Measurements from ENCODE around the gene NECTIN2. TPM values are rescaled to one million over a fixed set of nuclear protein-coding genes. Genes with fewer than 3 reads are reported as not detected.
"Not testable (repeated sequence)": the region's sequence is repeated elsewhere in the genome, so short reads cannot be mapped to it uniquely, and the experiment has no call there.

NECTIN2 gene
- polyA plus RNA-seq, 3 donors, result 150 to 169 (median 157) TPM

DNA sequence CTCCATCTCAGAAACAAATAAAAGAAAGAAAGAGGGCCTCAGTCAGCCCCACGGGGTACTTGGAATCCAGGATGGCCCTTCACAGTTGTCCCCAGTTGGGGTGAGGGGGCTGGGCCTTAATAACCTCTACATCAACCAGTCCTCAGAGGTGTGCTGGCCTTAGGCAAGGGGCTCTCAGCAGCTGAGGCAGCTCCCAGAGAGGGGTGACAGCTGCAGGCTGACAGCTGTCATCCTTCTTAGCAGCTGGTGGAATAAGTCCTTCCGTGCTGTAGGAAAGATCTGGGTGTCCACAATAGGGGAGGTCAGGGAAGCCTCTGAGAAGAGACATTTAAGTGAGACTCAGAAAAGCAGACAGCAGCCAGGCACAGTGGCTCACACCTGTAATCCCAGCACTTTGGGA, 29.8 kb upstream of the NECTIN2 start:
- DNase-seq (ENCODE audit: low read depth in 3 of 3, low spot score in 2 of 3), result no peak

DNA sequence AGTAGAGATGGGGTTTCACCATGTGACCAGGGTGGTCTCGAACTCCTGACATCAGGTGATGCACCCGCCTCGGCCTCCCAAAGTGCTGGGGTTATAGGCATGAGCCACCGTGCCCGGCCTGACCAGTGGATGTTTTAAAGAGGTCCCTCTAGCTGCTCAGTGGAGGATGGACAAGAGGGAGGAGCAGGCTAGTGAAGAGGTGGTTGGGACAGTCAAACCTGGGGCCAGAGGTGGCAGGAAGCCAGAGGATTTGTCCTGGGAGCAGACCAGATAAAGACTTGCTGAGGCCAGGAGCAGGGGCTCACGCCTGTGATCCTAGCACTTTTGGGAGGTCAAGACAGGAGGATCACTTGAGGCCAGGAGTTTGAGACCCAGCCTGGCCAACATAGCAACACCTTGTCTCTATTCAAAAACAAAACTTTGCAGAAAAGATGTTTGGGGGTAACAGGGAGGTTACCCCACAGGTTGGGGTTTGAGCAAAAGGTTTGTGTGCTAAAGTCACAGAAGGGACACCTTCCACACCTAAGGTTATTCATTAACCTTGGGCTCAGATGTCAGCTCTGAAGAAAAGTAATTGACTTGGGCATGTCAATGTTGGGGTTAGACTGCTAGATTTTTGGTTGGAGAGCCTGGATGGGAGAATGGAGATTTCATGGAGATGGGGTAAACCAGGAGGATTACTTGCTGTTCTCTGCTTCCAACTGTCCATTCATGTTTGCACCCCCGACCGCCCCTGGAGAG, 28.2 kb upstream of the NECTIN2 start:
- DNase-seq (ENCODE audit: low read depth in 3 of 3, low spot score in 2 of 3), result no peak

DNA sequence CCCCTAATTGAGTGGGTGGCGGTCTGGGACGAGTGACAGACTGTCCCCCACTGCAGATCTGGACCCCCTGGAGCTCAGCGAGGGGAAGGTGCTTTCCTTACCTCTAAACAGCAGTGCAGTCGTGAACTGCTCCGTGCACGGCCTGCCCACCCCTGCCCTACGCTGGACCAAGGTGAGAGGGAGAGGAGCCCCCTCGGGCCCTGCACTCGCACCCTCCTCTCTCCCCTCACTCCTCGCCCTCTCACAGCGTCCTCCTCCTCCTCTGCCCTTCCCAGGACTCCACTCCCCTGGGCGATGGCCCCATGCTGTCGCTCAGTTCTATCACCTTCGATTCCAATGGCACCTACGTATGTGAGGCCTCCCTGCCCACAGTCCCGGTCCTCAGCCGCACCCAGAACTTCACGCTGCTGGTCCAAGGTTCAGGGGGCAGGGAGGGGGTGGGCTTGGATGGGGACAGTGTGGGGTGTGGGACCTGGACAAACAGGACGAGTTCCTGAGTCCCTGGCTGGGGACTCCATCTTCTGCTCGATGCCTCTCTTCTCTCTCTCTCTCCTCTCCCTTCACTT, 27.5 kb upstream of the NECTIN2 start:
- no peak for DNase-seq (ENCODE audit: low read depth in 3 of 3, low spot score in 2 of 3)

DNA sequence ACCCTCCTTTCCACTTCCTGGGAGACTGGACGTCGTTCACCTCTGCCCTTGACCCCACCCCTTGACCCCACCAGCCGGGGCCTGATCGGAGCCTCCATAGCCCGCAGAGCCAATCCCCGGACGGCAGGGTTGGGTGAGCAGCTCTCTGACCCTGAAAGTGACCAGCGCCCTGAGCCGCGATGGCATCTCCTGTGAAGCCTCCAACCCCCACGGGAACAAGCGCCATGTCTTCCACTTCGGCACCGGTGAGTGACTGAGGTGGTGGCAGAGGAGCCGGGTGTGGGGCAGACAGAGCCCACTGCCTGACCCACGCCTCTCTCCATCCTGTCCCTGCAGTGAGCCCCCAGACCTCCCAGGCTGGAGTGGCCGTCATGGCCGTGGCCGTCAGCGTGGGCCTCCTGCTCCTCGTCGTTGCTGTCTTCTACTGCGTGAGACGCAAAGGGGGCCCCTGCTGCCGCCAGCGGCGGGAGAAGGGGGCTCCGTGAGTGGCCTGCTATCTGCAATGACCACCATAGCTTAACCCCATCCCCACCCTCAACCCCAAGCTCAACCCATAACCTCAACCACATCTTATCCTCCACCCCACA, 26.8 kb upstream of the NECTIN2 start:
- DNase-seq (ENCODE audit: low read depth in 3 of 3, low spot score in 2 of 3), result no peak

DNA sequence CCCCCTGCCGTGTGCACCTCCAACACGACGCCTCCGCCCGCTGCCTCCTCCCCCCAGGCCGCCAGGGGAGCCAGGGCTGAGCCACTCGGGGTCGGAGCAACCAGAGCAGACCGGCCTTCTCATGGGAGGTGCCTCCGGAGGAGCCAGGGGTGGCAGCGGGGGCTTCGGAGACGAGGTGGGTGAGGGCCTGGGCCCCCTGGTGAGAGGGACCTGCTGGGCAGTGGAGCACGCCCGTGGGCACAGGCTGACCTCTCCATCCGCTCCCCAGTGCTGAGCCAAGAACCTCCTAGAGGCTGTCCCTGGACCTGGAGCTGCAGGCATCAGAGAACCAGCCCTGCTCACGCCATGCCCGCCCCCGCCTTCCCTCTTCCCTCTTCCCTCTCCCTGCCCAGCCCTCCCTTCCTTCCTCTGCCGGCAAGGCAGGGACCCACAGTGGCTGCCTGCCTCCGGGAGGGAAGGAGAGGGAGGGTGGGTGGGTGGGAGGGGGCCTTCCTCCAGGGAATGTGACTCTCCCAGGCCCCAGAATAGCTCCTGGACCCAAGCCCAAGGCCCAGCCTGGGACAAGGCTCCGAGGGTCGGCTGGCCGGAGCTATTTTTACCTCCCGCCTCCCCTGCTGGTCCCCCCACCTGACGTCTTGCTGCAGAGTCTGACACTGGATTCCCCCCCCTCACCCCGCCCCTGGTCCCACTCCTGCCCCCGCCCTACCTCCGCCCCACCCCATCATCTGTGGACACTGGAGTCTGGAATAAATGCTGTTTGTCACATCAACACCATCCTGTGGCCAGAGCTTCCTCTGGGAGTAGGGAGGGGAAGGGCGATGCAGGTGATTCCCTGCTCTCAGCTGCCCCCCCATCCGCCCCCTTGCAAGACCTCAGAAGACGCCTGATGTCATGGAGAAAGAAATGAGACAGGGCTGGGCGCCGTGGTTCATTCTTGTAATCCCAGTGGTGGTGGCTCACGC, 25.2 kb upstream of the NECTIN2 start:
- no peak for DNase-seq (ENCODE audit: low read depth in 3 of 3, low spot score in 2 of 3)

DNA sequence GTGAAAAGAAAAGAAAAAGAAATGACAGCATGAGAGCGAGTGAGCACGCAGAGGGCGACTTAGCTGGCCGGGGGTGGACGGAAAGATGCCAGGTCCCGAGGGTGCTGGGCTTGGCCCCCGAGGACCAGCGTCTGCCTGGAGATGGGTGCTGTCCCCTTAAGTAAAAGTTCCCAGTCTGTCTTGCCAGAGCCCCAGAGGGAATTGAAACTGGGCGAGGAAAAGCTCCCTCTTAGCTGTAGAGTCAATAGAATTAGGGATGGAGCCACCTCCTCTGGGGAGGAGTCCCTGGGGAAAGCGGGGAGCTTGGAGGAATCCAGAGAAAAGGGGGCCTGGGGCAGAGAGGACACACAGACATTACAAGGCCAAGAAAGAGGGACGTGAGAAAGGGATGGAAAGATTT, 23.9 kb upstream of the NECTIN2 start:
- DNase-seq (ENCODE audit: low read depth in 3 of 3, low spot score in 2 of 3), result no peak

DNA sequence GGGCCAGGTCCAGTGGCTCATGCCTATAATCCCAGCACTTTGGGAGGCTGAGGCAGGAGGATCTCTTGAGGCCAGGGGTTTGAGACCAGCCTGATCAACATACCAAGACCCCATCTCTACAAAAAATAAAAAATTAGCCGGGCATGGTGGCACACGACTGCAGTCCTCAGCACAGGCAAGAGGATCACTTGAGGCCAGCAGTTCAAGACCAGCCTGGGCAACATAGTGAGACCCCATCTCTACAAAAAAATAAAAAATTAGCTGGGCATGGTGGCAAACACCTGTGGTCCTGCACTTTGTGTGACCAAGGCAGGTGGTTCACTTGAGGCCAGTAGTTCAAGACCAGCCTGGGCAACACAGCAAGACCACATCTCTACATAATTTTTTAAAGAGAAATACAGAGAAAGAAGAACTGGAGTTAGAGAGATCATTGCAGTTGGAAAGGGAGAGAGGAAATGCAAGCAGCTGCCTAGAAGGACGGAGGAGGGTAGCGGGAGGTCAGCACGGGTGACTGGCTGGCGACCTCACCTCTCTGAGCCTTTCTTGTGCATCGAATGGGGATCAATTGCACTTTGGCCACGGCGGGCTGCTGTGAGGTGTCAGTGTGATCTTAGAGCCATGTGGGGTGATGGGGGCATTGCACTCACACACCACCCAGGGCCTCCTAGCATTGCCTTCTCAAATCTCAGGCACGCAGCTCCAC, 23.3 kb upstream of the NECTIN2 start:
- no peak for DNase-seq (ENCODE audit: low read depth in 3 of 3, low spot score in 2 of 3)

DNA sequence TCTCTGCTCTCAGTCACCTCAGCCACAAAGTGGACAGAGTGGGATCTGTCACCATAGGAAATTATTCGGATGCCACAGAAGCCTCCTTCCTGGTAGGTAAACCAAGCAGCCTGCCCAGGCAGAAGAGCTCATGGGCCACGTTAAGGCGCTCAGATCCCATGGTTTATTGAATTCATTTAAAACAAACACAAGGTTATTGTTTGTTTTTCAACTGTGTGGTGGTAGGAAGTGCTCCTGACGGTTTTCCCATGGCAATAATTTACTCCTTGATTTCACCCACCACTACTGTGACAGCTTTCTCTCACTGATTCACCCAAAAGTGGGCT, 22.8 kb upstream of the NECTIN2 start:
- no peak for DNase-seq (ENCODE audit: low read depth in 3 of 3, low spot score in 2 of 3)

DNA sequence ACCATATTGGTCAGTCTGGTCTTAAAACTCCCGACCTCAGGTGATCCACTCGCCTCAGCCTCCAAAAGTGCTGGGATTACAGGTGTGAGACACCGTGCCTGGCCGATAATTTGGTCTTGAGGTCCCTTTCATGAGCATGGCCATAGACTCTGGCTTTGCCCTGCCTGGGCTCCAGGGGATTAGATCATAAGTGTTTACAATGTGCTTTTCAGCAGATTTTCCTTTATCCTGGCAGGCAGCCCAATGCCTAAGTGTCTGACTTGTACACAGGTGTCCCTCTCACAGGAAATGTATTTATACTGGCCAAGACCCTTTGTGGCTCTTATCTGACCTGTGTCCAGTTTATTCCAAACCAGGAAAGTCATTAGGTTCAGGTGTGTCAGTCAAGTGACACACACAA, 21.3 kb upstream of the NECTIN2 start:
- DNase-seq (ENCODE audit: low read depth in 3 of 3, low spot score in 2 of 3), result no peak

DNA sequence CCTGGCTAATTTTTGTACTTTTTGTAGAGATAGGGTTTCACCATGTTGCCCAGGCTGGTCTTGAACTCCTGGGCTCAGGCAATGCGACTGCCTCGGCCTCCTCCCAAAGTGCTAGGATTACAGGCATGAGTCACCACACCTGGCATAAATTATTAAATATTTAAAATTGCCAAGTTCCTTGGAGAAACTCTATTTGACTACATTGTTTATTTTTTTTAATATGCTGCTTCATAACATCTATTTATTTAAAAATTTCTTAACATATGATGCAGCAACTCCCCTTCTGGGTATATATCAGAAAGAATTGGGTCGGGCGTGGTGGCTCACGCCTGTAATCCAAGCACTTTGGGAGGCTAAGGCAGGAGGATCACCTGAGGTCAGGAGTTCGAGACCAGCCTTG, 13.2 kb upstream of the NECTIN2 start:
- DNase-seq (ENCODE audit: low read depth in 3 of 3, low spot score in 2 of 3), result not testable (repeated sequence)

DNA sequence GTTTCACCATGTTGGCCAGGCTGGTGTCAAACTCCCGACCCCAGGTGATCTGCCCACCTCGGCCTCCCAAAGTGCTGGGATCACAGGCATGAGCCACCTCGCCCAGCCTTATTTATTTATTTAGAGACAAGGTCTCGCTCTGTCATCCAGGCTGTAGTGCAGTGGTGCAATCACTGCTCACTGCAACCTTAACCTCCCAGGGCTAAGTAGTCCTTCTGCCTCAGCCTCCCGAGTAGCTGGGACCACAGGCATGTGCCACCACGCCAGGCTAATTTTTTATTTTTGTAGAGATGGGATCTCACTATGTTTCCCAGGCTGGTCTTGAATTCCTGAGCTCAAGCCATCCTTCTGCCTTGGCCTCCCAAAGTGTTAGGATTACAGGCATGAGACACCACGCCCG, 11.7 kb upstream of the NECTIN2 start:
- DNase-seq (ENCODE audit: low read depth in 3 of 3, low spot score in 2 of 3), result not testable (repeated sequence)

DNA sequence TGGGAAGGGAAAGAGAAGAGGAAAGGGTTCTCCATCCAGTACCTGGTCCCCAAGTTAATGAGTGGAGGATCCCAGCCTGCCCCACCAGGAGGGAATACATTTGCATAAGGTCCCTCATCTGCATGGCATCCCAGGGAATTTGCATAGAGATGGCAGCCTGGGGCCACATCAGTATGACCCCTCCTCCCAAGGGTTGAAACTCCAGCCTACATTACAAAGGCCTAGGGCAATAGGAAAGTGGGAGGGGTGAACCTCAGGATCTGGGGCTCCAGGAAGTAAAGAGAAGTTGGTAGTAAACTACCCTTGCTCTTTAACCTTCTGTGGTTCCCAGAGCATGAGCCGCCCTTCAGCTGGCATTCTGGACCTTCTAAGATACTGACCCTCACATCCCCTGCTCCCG, 6.8 kb upstream of the NECTIN2 start:
- DNase-seq (ENCODE audit: low read depth in 3 of 3, low spot score in 2 of 3), result no peak

DNA sequence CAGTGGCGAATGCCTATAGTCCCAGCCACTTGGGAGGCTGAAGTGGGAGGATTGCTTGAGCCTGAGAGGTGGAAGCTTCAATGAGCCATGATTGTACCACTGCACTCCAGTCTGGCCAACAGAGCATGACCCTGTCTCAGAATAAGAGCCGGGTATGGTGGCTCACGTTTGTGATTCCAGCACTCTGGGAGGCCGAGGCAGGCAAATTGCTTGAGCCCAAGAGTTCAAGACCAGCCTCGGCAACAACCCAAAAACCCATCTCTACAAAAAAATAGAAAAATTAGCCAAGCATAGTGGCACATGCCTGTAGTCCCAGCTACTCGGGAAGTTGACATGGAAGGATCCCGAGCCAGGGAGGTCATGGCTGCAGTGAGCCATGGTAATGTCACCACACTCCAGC, 5.3 kb upstream of the NECTIN2 start:
- no peak for DNase-seq (ENCODE audit: low read depth in 3 of 3, low spot score in 2 of 3)

DNA sequence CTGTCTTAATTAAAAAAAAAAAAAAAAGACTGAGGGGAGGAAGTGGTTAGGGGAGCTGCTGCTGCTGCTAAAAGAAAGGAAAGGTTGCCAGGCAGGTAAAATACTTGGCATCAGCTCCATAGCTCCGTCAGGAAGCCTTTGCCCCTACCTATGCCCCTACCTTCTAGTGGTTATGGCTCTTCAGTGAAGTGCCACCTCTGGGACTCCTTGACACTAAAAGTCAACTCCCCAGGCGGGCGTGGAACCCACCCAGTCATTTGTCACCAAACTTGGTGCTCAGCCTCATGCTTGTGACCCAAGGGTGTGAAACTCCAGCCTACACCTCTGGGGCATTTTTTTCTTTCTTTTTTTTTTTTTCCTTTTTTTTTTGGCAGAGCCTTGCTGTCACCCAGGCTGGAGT, 4.9 kb upstream of the NECTIN2 start:
- DNase-seq (ENCODE audit: low read depth in 3 of 3, low spot score in 2 of 3), result no peak

DNA sequence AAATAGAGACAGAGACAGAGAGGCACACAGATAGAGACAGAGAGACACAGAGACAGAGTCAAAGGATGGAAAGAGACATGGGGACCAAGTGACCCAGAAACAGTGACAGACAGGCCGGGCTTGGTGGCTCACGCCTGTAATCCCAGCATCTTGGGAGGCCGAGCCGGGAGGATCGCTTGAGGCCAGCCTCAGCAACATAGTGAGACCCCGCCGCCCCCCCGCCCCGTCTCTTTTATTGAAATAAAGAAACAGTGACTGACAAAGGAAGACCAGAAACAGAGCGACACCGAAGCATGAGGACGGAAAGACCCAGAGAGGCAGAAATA, 848 bp upstream of the NECTIN2 start:
- DNase-seq (ENCODE audit: low read depth in 3 of 3, low spot score in 2 of 3), result no peak

DNA sequence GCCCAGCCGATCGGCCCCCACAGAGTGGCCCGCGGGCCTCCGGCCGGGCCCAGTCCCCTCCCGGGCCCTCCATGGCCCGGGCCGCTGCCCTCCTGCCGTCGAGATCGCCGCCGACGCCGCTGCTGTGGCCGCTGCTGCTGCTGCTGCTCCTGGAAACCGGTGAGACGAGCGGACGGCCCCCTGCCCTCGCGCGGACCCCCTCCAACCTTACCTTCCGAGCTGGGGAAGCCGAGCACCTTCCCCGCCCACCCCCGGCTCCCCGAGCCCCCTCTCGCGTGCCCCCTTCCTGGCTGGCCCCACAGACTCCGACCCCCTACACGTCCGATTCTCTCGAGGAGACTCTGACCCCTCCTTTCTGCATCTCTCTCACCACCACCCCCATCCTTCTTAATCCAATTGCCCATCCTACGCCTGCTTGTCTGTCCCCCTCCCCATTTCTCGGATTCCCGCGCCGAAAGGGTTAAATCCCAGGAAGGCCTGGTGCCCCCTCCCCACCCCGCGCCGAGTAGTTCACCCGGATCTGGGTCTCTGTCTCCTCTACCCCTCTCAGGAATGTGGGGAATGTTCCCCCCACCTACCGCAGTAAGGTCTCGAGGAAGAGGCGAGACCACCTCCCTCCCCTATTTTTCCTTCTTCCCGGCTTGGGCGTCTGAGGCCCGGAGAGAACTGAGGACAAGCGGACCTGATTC, 502 bp downstream of the NECTIN2 start:
- peak in 2 of 3 donors; percentile 58 to 61 for DNase-seq (ENCODE audit: low read depth in 3 of 3, low spot score in 2 of 3)

DNA sequence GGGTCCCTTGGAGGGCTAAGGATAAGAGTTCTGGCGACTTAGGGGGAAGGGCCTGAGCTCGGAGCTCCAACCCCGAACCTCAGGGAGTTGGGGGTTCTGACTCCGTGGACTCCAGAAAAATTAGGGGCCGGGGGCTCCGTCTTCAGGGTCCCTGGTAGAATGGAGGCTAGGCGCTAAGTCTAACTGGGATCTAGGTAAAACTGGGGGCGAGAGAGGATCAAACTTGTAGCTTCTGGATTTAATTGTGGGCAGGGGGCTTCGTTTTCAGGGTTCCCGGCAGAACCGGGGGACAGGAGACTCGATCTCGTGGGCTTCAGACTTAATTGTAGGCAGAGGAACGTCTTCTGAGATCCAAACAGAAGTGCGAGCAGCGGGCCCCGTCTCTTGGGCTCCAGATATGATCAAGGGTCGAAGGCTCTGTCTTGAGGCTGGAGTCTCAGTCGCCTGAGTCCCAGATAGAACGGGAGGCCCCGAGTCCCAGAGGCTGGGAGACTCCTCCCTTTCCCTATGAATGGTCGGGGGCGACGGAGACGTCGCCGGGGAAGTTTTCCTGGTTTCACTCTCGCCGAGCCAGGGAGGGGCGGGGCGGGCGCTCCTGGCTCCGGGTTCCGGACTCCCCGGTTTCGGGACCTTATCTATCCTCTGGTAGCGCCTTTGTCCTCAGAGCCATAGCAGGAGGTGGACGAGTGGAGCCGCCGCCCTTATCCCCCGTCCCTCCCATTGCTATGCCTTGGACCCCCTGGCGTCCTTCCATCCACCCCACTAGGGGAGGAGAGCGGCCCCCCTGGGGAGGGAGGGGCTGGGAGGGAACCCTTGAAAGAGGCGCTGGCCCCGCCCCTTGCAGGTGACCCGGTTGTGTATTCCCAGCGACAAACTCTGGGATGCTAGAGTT, 1.3 kb downstream of the NECTIN2 start:
- peak in 2 of 3 donors; percentile 57 to 61 for DNase-seq (ENCODE audit: low read depth in 3 of 3, low spot score in 2 of 3)

DNA sequence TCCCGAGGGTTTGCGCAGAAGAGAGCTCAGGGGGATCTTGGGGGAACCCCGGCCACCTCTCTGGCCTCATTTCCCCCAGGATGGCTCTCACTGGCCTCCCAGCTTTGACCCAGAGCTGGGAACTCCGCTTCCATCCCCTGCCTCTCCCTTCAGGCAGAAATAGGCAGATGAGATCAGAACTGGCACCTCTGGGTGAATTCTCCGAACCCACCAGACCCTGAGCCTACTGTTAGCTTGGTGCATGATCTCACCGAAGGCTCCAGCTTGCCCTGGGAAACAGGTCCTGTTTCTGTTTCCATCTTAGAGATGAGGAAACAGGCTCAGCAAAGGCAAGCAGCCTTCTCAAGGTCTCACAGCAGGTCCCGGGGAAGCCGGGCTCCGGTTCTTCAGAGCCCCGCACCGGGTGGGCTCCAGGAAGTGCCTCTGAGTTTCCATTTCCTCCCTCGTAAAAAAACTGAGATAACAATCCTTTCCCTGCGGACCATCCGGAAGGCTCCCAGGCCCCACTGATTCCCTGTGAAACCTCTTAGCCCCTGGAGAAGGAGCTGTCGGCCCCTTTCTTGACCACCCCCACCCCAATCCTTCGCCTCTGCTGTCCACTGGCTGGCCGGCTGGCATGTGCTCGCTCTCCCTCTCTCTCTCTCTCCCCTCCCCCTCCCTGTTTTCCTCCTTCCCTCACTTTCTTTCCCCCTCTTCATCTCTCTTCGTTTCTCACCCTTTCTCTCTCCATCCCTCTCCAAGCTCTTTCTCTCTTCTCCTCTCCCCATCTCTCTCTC, 2.1 kb downstream of the NECTIN2 start:
- peak in 1 of 3 donors; percentile 40 for DNase-seq (ENCODE audit: low read depth in 3 of 3, low spot score in 2 of 3)
